GM10266 (cell line): ENCODE measurements around the gene ATP6V1F.

Source experiments
- DNase-seq: peaks from one replicate; pipeline ENCODE4 v3.0.0; 2012; ENCODE audit errors: extremely low spot score
- TF ChIP-seq, protein P1 (sequence below): IDR thresholded peaks from 2 replicates; pipeline ENCODE4 v1.5.1; 2012; ENCODE audit warnings: mild to moderate bottlenecking, low read depth; ENCODE audit not compliant: control insufficient read depth, insufficient read depth; ENCODE audit errors: missing control alignments

Gene ATP6V1F

GRCh38 chr7:128913870-128914565 lies 51.4 kb downstream of the ATP6V1F start:
- TF ChIP-seq, protein P1, sequence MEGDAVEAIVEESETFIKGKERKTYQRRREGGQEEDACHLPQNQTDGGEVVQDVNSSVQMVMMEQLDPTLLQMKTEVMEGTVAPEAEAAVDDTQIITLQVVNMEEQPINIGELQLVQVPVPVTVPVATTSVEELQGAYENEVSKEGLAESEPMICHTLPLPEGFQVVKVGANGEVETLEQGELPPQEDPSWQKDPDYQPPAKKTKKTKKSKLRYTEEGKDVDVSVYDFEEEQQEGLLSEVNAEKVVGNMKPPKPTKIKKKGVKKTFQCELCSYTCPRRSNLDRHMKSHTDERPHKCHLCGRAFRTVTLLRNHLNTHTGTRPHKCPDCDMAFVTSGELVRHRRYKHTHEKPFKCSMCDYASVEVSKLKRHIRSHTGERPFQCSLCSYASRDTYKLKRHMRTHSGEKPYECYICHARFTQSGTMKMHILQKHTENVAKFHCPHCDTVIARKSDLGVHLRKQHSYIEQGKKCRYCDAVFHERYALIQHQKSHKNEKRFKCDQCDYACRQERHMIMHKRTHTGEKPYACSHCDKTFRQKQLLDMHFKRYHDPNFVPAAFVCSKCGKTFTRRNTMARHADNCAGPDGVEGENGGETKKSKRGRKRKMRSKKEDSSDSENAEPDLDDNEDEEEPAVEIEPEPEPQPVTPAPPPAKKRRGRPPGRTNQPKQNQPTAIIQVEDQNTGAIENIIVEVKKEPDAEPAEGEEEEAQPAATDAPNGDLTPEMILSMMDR = no peak
- no peak for DNase-seq

DNA sequence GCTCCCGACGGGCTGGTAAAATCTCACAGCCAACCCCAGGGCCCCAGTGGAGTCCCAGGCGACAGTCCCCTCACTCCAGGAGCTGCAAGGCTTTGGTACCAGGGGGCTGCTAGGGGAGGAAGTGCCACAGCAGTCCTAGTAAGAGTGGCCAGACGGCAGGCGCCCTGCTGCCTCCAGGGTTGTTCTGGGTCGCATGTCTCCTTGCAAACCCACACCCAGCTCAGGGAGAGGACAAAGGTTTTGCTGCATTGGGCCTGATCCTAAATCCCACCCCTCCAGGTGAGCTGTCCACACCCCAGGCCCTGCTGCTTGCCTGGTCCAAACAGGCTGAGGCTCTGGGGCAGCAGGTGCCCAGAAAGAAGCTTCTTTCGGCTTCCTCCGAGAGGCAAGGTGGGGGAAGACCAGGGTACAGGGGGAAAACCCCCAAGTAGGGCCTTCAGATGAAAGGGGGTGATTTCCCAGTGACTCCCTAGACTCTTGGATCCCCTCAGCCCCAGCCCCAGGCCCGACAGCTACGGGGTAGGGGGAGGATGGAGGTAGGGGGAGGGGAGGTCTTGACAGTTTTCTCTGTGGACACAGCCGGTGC lies 52.0 kb downstream of the ATP6V1F start:
- peak; percentile 87 for DNase-seq

DNA sequence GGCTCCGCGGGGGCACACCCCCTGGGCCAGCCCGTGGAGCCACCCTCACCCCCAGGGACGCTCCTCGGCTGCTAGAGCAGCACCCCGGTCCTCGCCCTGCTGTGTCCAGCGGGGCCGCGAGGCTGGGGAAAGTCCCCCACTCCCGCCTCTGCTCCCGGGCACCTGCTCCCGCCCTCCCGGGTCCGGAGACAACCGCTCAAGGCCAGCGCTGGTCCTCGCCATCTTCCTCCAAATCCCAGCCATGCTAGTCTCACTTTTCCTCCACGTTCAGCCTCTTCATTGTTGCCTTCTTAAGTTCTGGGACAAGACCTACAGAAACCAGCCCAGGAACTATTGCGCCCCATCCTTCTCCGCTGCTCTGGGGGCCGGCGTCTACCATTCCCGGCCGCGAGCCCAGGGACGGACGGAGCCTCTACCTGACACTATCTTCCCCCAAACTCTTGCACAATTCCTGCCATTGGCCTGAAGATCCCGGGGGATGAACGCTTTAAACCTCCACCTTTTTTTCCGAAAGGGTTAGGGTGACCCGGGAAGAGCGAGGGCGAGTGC lies 52.7 kb downstream of the ATP6V1F start:
- TF ChIP-seq, protein P1 = no peak
- DNase-seq = no peak

More for the DNA sequence above, 52.0 kb downstream of the ATP6V1F start:
- TF ChIP-seq, protein P1 = peak; percentile 24
